GM12892 (cell line): ENCODE measurements around the gene CSGALNACT2.
"Not testable (repeated sequence)": the region's sequence is repeated elsewhere in the genome, so short reads cannot be mapped to it uniquely, and the experiment has no call there.

Source experiments
- DNase-seq: peaks from one replicate; pipeline ENCODE4 v3.0.0; 2011; ENCODE audit not compliant: insufficient read length
- FAIRE-seq: peaks from 2 replicates; lab custom pipeline; 2011; peaks lifted over from hg19 to GRCh38; lab: Jason Lieb, UNC
- POLR2A ChIP-seq: IDR thresholded peaks from 2 replicates; pipeline ENCODE4 v1.6.1; 2011; ENCODE audit warnings: low read depth, low read length, control low read depth
- POLR2AphosphoS5 ChIP-seq: IDR thresholded peaks from 2 replicates; pipeline ENCODE4 v1.6.1; 2011; ENCODE audit warnings: low read depth, low read length, control low read depth
- TAF1 ChIP-seq: IDR thresholded peaks from 2 replicates; pipeline ENCODE4 v1.6.1; 2011; ENCODE audit warnings: low read depth, mild to moderate bottlenecking, control low read depth, low read length, borderline replicate concordance

Gene CSGALNACT2

DNA sequence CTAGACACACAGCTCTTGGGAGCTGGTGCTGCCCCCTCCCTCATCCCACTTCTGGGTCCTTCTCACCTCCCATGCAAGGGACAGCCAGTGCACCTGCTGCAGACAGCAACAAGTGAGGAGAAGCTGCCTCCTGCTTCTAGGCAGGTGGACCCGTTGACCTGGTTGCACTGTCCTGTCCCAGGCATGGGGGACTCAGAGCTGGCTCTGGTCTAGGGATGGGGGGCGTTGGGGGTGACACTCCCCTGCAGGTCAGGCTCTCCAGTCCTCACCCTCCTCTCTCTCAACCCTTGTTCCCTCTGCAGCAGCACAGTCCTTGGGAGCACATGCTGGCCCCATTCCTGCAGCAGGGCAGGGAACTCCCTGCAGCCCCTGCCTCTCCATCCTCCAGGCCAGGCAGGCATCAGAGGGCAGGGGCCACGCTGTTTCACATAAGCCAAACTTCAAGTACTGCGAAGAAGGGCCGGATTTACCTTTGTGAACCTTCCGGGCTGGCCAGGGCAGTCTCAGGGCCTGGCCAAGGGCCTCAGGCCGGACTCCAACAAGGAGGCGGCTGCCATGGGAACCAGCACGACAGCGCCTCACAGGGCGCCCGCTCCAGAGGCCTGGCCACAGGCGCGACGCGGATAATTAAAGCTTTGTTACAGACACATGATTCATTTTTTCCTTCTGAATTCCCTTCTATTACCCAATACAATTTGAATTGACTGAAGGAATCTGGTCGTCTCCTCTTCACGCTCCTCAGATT is 80.1 kb downstream of the CSGALNACT2 start:
- FAIRE-seq (no peak), DNase-seq (no peak)
- no peak for TF ChIP-seq POLR2AphosphoS5
- no peak for TF ChIP-seq POLR2A
- TF ChIP-seq TAF1 = no peak

DNA sequence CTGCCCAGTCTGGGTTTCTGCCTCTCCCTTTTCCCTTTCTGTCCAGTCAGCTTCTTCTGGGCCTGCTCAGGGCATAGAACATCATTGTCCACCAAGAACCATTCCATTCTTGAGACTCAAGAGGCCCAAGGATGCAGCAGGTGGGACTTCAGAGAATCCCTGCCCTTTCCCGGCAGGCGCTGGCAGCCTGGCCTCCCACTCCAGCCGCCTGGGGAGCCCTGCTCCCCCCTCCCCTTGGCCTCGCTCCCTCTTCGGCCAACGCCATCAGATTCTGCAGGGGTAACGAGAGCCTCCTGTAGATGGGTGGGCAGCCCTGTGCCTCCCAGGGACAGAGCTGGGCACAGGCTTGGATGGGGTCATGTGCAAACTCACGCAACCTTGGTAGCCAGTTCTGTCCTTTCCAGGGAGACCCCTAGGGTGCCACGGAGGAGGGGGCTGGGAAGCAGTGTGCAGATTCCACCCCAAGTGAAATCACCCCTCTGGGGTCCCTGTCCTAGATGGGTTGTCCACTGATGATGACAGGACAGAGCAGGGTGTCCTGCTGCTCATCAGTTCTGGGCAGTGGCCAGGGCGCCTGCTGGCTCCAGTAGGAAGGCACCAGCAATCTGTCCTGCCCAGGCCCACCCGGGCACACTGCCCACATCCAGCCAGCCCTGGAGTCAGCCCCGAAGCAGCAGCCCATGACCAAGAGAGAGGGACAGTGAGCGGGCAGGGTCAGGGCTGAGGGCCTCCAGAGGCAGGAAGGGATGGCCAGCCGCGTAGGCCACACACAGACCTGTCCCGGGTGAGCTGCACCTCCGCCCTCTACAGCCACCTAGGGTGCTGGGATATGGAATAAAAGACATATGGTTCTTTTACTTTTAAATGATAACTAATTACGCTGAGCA is 80.9 kb downstream of the CSGALNACT2 start:
- no peak for FAIRE-seq
- no peak for TF ChIP-seq POLR2AphosphoS5
- no peak for DNase-seq

DNA sequence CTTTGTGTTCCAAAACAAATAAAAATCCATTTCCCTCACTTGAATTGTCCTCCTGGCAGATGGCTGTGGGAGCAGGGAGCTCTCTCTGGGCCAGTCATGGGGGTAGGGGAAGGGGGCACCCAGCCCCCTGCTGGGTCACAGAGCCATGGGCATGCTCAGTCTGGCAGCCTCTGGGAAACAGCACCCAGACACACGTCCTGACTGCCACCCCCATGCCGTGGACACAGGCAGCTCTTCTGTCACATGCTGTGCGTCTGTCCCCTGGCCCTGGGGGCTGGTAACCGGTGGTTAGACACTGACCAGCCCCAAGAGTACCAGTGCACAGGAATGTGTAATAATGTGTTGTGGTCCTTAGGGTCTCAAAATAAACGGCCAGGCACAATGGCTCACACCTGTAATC is 81.6 kb downstream of the CSGALNACT2 start:
- TF ChIP-seq TAF1 (no peak), POLR2AphosphoS5 (no peak), POLR2A (no peak)
- FAIRE-seq (no peak), DNase-seq (no peak)

- not testable (repeated sequence) for DNase-seq, FAIRE-seq
Measured at GRCh38 chr10:43220251-43220650, 82.0 kb downstream of the CSGALNACT2 start.

- DNase-seq (no peak), FAIRE-seq (no peak)
- TF ChIP-seq POLR2AphosphoS5 (no peak), POLR2A (no peak), TAF1 (no peak)
Measured at GRCh38 chr10:43220657-43221418, 82.6 kb downstream of the CSGALNACT2 start.

- DNase-seq (no peak), FAIRE-seq (no peak)
- TF ChIP-seq POLR2AphosphoS5 = no peak
- TF ChIP-seq TAF1 = no peak
- TF ChIP-seq POLR2A = no peak
Measured at GRCh38 chr10:43221419-43222209, 83.4 kb downstream of the CSGALNACT2 start.

DNA sequence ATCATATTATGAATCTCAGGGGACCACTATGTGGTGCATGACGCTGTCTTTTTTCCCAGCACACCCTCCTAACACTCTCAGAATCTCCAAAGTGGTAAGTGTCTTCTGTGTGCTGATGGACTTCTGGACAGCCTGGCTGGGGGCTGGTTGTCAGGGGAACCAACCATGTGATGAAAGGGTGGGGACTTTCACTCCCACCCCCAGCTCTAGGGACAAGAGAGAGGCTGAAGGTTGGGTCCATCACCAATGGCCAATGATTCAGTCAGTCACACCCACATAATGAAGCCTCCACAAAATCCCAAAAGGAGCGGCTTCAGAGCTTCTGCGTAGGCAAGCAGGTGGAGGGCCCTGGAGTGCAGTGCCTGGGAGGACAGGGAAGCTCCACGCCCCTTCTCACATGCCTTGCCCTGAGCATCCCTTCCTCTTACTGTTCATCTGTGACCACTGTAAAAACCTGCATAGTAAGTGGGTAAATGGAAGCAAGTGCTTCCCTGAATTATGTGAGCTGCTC is 84.0 kb downstream of the CSGALNACT2 start:
- FAIRE-seq (no peak), DNase-seq (no peak)
- TF ChIP-seq POLR2A (no peak), TAF1 (no peak), POLR2AphosphoS5 (no peak)

GRCh38 chr10:43223056-43223455 is 84.8 kb downstream of the CSGALNACT2 start:
- FAIRE-seq = no peak
- TF ChIP-seq TAF1 (no peak), POLR2AphosphoS5 (no peak), POLR2A (no peak)
- DNase-seq = no peak

DNA sequence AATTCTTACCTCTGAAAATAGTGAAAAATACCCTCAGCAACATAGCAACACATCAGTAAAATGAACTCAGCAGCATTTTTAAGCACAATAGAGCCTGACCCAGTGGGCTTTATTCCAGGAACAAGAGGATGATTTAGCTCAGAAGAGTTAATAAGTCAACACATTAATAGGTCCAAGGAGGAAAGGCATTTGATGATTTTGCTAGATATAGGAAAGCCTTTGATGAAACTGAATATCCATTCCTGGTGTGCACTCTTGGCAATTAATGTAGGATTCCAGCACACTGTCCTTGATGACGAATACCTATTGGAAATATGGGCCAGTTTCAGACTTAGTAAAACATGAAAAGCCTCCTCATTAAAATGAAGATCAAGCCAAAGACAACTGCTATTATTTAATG is 86.1 kb downstream of the CSGALNACT2 start:
- TF ChIP-seq POLR2A = no peak
- no peak for TF ChIP-seq TAF1
- DNase-seq = no peak
- FAIRE-seq = no peak

GRCh38 chr10:43225004-43225786 is 87.0 kb downstream of the CSGALNACT2 start:
- DNase-seq (no peak), FAIRE-seq (no peak)
- TF ChIP-seq TAF1 (no peak), POLR2A (no peak), POLR2AphosphoS5 (no peak)

GRCh38 chr10:43225787-43226153 is 87.5 kb downstream of the CSGALNACT2 start:
- FAIRE-seq (no peak), DNase-seq (no peak)
- no peak for TF ChIP-seq POLR2AphosphoS5
- TF ChIP-seq TAF1 = no peak
- TF ChIP-seq POLR2A = no peak
